Osteoblast (primary cell): ENCODE measurements around the gene GCHFR. TPM values are rescaled to one million over a fixed set of nuclear protein-coding genes. Genes with fewer than 3 reads are reported as not detected.

ENCODE experiments used
- DNase-seq: peaks from one replicate; pipeline ENCODE4 v3.0.0; 2011; ENCODE audit warnings: low spot score, mixed read lengths; ENCODE audit not compliant: insufficient read length; ENCODE audit errors: missing footprints
- H2AFZ ChIP-seq: 2 replicates; pipeline ENCODE4 v1.6.0; 2011; ENCODE audit warnings: mild to moderate bottlenecking, low read length
- H3K27ac ChIP-seq: 2 replicates; pipeline ENCODE4 v1.5.1; 2011; ENCODE audit warnings: mild to moderate bottlenecking, low read depth, low read length, moderate library complexity
- H3K27me3 ChIP-seq: 2 replicates; pipeline ENCODE4 v1.6.0; 2012; ENCODE audit warnings: mild to moderate bottlenecking, control low read depth, inconsistent platforms, low read length, moderate library complexity; ENCODE audit not compliant: insufficient read depth
- H3K36me3 ChIP-seq: 2 replicates; pipeline ENCODE4 v1.5.1; 2011; ENCODE audit warnings: mild to moderate bottlenecking, low read length, control low read depth, moderate library complexity; ENCODE audit not compliant: insufficient read depth
- H3K4me1 ChIP-seq: 2 replicates; pipeline ENCODE4 v1.5.1; 2011; ENCODE audit warnings: mild to moderate bottlenecking, low read length, control low read depth, moderate library complexity; ENCODE audit not compliant: insufficient read depth
- H3K4me2 ChIP-seq: 2 replicates; pipeline ENCODE4 v1.6.0; 2011; ENCODE audit warnings: mild to moderate bottlenecking, low read length; ENCODE audit not compliant: insufficient read depth
- H3K4me3 ChIP-seq: fragments of 200-600 bp; sonication (generic); 3 replicates; pipeline ENCODE4 v1.5.1; 2012; ENCODE audit warnings: mild to moderate bottlenecking, low read length, inconsistent platforms; ENCODE audit not compliant: insufficient read depth
- H3K79me2 ChIP-seq: 2 replicates; pipeline ENCODE4 v1.6.0; 2012; ENCODE audit warnings: mild to moderate bottlenecking, low read length, control low read depth, inconsistent platforms; ENCODE audit not compliant: insufficient read depth
- H3K9me3 ChIP-seq: 2 replicates; pipeline ENCODE4 v1.5.1; 2011; ENCODE audit warnings: low read depth, low read length, control low read depth
- H4K20me1 ChIP-seq: 2 replicates; pipeline ENCODE4 v1.6.0; 2012; ENCODE audit warnings: mild to moderate bottlenecking, low read length, control low read depth; ENCODE audit not compliant: insufficient read depth
- CTCF ChIP-seq: IDR thresholded peaks from 2 replicates; pipeline ENCODE4 v1.5.1; 2011; ENCODE audit warnings: mild to moderate bottlenecking, low read depth, low read length, moderate library complexity; ENCODE audit errors: extremely low read depth
- total RNA-seq: library from RNA; depleted of rRNA; stranded (reverse); fragments of >200 nt; gene quantifications from 2 replicates; pipeline ENCODE4 v1.2.3, GENCODE V29; 2012

The GCHFR gene
- total RNA-seq = 4.4 and 4.7 TPM in 2 replicates

GRCh38 chr15:40763801-40764628 lies at the start of gene GCHFR:
Gene GCHFR (plus strand): TSS chr15:40764068. CDS start chr15:40764181, 113 bp downstream.
- Histone ChIP-seq H3K4me3 (peak within 1 kb of the TSS; percentile 73), H3K27ac (peak within 1 kb of the TSS; percentile 26), H3K4me1 (peaks cover 43% of the 10 kb centered on the region), H3K9me3 (no peaks in the 10 kb centered on the region), H3K36me3 (no peaks in the 10 kb centered on the region), H2AFZ (peak within 1 kb of the TSS; percentile 83), H4K20me1 (peaks cover 8% of the 10 kb centered on the region), H3K79me2 (no peaks in the 10 kb centered on the region), H3K27me3 (peaks cover 6% of the 10 kb centered on the region), H3K4me2 (peak within 1 kb of the TSS; percentile 93)
- peak; percentile 13 for TF ChIP-seq CTCF
- DNase-seq = peak; percentile 96

DNA sequence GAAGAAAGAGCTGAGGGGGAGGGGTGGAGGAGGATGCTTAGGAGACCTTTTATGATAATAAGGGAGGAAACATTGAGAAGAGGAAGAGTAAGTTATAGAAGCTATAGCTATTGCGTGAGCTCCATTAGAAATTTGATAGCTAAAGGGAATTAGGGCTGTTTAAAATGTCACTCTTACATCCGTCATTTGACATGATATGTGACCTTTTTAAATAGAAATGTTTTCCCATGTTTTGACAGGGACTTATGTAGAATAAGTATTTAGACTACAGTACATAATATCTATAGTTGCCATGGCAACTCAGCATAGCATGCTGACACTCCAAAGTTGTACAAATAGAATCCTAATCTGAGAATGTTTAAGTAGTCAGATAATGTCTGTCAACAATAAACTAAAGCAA lies 49.7 kb upstream of the GCHFR start:
- TF ChIP-seq CTCF = no peak
- Histone ChIP-seq H3K27ac (no peak overlapping the region), H3K4me1 (no peaks in the 10 kb centered on the region), H3K4me3 (no peak overlapping the region), H3K9me3 (no peaks in the 10 kb centered on the region), H2AFZ (no peak overlapping the region), H3K4me2 (no peak overlapping the region), H3K79me2 (no peaks in the 10 kb centered on the region), H4K20me1 (no peaks in the 10 kb centered on the region), H3K36me3 (peaks cover 15% of the 10 kb centered on the region), H3K27me3 (no peaks in the 10 kb centered on the region)
- no peak for DNase-seq

GRCh38 chr15:40716165-40716564 lies 47.7 kb upstream of the GCHFR start:
- H3K4me2 ChIP-seq = no peak overlapping the region
- DNase-seq = no peak
- no peaks in the 10 kb centered on the region for H3K27me3 ChIP-seq
- H3K9me3 ChIP-seq = no peaks in the 10 kb centered on the region
- no peak overlapping the region for H3K27ac ChIP-seq
- H3K4me1 ChIP-seq = no peaks in the 10 kb centered on the region
- no peaks in the 10 kb centered on the region for H4K20me1 ChIP-seq
- H3K79me2 ChIP-seq = no peaks in the 10 kb centered on the region
- H3K36me3 ChIP-seq = peaks cover 9% of the 10 kb centered on the region
- no peak for TF ChIP-seq CTCF
- no peak overlapping the region for H2AFZ ChIP-seq
- H3K4me3 ChIP-seq = no peak overlapping the region

DNA sequence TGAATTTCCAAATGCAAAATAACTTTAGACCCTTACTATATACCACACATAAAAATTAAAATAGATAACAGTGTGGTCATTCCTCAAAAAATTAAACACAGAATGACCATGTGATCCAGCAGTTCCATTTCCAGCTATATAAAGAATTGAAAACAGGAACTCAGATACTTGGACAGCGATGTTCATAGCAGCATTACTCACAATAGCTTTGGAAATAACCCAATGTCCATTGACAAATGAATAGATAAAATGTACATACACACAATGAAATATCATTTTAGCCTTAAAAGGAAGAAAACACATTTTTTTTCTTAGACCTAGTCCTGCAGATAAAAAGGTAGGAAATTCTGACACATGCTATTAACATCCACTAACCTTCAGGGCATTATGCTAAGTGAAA lies 42.2 kb upstream of the GCHFR start:
- H4K20me1 ChIP-seq = no peaks in the 10 kb centered on the region
- no peaks in the 10 kb centered on the region for H3K27me3 ChIP-seq
- H3K9me3 ChIP-seq = no peaks in the 10 kb centered on the region
- no peak for DNase-seq
- H3K36me3 ChIP-seq = peaks cover 9% of the 10 kb centered on the region
- H3K27ac ChIP-seq = no peak overlapping the region
- H3K4me2 ChIP-seq = no peak overlapping the region
- H3K79me2 ChIP-seq = no peaks in the 10 kb centered on the region
- H2AFZ ChIP-seq = no peak overlapping the region
- no peak for TF ChIP-seq CTCF
- H3K4me3 ChIP-seq = no peak overlapping the region
- no peaks in the 10 kb centered on the region for H3K4me1 ChIP-seq
